Measurements from ENCODE around the gene PHETA1. TPM values are rescaled to one million over a fixed set of nuclear protein-coding genes. Genes with fewer than 3 reads are reported as not detected.
"Not testable (repeated sequence)": the region's sequence is repeated elsewhere in the genome, so short reads cannot be mapped to it uniquely, and the experiment has no call there.

PHETA1 gene
- total and polyA plus RNA-seq, 2 experiments from 2014 or later, result 5.3 to 12.9 TPM

DNA sequence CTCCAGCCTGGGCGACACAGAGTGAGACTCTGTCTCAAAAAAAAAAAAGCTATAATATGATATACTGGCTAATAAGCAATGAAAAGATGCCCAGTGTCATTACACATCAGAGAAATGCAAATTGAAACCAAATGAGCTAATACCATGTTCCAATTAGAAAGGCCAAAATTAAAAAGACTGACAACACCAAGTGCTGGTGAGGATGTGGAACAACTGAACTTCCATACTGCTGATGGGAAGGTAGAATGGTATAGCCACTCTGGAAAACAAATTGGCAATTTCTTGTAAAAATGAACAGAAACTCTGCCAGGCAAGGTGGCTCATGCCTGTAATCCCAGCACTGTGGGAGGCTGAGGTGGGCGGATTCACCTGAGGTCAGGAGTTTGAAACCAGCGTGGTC is 8.5 kb upstream of the PHETA1 start:
- H3K27me3 Mint-ChIP-seq (ENCODE audit: insufficient read depth, low read depth, poor library complexity), result peaks cover 2% of the 10 kb centered on the region
- no peaks in the 10 kb centered on the region for H3K4me1 Mint-ChIP-seq
- Histone ChIP-seq H3K4me3 (no peak overlapping the region), H3K36me3 (ENCODE audit: insufficient read depth) (no peaks in the 10 kb centered on the region), H3K9me2 (ENCODE audit: insufficient read depth) (no peaks in the 10 kb centered on the region), H3K4me1 (ENCODE audit: insufficient read depth) (no peaks in the 10 kb centered on the region), H3K4me2 (no peak overlapping the region), H3K27me3 (ENCODE audit: insufficient read depth) (no peaks in the 10 kb centered on the region), H3K79me2 (replicated peaks; ENCODE audit: insufficient read depth) (no peaks in the 10 kb centered on the region), H3F3A (replicated peaks; ENCODE audit: low read depth) (no peaks in the 10 kb centered on the region), H4K20me1 (replicated peaks; ENCODE audit: insufficient read depth) (no peaks in the 10 kb centered on the region), H3K27ac (ENCODE audit: low read depth) (no peak overlapping the region), H2AFZ (no peak overlapping the region)
- ATAC-seq, result no peak
- no peak for DNase-seq (ENCODE audit: low spot score)
- no peak overlapping the region for H3K27ac Mint-ChIP-seq
- H3K36me3 Mint-ChIP-seq (ENCODE audit: low read depth), result peaks cover 8% of the 10 kb centered on the region; the same call in 1 of the 3 replicates
- no peak overlapping the region for H3K4me3 Mint-ChIP-seq
- TF ChIP-seq, protein P1, sequence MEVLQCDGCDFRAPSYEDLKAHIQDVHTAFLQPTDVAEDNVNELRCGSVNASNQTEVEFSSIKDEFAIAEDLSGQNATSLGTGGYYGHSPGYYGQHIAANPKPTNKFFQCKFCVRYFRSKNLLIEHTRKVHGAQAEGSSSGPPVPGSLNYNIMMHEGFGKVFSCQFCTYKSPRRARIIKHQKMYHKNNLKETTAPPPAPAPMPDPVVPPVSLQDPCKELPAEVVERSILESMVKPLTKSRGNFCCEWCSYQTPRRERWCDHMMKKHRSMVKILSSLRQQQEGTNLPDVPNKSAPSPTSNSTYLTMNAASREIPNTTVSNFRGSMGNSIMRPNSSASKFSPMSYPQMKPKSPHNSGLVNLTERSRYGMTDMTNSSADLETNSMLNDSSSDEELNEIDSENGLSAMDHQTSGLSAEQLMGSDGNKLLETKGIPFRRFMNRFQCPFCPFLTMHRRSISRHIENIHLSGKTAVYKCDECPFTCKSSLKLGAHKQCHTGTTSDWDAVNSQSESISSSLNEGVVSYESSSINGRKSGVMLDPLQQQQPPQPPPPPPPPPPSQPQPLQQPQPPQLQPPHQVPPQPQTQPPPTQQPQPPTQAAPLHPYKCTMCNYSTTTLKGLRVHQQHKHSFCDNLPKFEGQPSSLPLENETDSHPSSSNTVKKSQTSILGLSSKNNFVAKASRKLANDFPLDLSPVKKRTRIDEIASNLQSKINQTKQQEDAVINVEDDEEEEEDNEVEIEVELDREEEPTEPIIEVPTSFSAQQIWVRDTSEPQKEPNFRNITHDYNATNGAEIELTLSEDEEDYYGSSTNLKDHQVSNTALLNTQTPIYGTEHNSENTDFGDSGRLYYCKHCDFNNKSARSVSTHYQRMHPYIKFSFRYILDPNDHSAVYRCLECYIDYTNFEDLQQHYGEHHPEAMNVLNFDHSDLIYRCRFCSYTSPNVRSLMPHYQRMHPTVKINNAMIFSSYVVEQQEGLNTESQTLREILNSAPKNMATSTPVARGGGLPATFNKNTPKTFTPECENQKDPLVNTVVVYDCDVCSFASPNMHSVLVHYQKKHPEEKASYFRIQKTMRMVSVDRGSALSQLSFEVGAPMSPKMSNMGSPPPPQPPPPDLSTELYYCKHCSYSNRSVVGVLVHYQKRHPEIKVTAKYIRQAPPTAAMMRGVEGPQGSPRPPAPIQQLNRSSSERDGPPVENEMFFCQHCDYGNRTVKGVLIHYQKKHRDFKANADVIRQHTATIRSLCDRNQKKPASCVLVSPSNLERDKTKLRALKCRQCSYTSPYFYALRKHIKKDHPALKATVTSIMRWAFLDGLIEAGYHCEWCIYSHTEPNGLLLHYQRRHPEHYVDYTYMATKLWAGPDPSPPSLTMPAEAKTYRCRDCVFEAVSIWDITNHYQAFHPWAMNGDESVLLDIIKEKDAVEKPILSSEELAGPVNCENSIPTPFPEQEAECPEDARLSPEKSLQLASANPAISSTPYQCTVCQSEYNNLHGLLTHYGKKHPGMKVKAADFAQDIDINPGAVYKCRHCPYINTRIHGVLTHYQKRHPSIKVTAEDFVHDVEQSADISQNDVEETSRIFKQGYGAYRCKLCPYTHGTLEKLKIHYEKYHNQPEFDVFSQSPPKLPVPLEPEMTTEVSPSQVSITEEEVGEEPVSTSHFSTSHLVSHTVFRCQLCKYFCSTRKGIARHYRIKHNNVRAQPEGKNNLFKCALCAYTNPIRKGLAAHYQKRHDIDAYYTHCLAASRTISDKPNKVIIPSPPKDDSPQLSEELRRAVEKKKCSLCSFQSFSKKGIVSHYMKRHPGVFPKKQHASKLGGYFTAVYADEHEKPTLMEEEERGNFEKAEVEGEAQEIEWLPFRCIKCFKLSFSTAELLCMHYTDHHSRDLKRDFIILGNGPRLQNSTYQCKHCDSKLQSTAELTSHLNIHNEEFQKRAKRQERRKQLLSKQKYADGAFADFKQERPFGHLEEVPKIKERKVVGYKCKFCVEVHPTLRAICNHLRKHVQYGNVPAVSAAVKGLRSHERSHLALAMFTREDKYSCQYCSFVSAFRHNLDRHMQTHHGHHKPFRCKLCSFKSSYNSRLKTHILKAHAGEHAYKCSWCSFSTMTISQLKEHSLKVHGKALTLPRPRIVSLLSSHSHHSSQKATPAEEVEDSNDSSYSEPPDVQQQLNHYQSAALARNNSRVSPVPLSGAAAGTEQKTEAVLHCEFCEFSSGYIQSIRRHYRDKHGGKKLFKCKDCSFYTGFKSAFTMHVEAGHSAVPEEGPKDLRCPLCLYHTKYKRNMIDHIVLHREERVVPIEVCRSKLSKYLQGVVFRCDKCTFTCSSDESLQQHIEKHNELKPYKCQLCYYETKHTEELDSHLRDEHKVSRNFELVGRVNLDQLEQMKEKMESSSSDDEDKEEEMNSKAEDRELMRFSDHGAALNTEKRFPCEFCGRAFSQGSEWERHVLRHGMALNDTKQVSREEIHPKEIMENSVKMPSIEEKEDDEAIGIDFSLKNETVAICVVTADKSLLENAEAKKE (CRISPR knock-in tag; IDR thresholded peaks at IDR 0.05), result no peak
- TF ChIP-seq POLR2AphosphoS5 (IDR thresholded peaks at IDR 0.05; ENCODE audit: low read depth), result no peak
- TF ChIP-seq, protein P2, sequence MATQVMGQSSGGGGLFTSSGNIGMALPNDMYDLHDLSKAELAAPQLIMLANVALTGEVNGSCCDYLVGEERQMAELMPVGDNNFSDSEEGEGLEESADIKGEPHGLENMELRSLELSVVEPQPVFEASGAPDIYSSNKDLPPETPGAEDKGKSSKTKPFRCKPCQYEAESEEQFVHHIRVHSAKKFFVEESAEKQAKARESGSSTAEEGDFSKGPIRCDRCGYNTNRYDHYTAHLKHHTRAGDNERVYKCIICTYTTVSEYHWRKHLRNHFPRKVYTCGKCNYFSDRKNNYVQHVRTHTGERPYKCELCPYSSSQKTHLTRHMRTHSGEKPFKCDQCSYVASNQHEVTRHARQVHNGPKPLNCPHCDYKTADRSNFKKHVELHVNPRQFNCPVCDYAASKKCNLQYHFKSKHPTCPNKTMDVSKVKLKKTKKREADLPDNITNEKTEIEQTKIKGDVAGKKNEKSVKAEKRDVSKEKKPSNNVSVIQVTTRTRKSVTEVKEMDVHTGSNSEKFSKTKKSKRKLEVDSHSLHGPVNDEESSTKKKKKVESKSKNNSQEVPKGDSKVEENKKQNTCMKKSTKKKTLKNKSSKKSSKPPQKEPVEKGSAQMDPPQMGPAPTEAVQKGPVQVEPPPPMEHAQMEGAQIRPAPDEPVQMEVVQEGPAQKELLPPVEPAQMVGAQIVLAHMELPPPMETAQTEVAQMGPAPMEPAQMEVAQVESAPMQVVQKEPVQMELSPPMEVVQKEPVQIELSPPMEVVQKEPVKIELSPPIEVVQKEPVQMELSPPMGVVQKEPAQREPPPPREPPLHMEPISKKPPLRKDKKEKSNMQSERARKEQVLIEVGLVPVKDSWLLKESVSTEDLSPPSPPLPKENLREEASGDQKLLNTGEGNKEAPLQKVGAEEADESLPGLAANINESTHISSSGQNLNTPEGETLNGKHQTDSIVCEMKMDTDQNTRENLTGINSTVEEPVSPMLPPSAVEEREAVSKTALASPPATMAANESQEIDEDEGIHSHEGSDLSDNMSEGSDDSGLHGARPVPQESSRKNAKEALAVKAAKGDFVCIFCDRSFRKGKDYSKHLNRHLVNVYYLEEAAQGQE (IDR thresholded peaks at IDR 0.05; ENCODE audit: unreplicated experiment), result no peak
- TF ChIP-seq, protein P3, sequence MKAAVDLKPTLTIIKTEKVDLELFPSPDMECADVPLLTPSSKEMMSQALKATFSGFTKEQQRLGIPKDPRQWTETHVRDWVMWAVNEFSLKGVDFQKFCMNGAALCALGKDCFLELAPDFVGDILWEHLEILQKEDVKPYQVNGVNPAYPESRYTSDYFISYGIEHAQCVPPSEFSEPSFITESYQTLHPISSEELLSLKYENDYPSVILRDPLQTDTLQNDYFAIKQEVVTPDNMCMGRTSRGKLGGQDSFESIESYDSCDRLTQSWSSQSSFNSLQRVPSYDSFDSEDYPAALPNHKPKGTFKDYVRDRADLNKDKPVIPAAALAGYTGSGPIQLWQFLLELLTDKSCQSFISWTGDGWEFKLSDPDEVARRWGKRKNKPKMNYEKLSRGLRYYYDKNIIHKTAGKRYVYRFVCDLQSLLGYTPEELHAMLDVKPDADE (IDR thresholded peaks at IDR 0.05), result no peak
- no peak for TF ChIP-seq EZH2 (IDR thresholded peaks at IDR 0.05; ENCODE audit: low read depth, unreplicated experiment)
- TF ChIP-seq ZNF114 (CRISPR knock-in tag; IDR thresholded peaks at IDR 0.05), result no peak
- TF ChIP-seq, protein P4, sequence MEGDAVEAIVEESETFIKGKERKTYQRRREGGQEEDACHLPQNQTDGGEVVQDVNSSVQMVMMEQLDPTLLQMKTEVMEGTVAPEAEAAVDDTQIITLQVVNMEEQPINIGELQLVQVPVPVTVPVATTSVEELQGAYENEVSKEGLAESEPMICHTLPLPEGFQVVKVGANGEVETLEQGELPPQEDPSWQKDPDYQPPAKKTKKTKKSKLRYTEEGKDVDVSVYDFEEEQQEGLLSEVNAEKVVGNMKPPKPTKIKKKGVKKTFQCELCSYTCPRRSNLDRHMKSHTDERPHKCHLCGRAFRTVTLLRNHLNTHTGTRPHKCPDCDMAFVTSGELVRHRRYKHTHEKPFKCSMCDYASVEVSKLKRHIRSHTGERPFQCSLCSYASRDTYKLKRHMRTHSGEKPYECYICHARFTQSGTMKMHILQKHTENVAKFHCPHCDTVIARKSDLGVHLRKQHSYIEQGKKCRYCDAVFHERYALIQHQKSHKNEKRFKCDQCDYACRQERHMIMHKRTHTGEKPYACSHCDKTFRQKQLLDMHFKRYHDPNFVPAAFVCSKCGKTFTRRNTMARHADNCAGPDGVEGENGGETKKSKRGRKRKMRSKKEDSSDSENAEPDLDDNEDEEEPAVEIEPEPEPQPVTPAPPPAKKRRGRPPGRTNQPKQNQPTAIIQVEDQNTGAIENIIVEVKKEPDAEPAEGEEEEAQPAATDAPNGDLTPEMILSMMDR (conservative IDR thresholded peaks at IDR 0.05; ENCODE audit: low read depth in 2 of 2), result no peak
- TF ChIP-seq ZNF331 (CRISPR knock-in tag; IDR thresholded peaks at IDR 0.05; ENCODE audit: low read depth), result no peak
- no peak for TF ChIP-seq NANOG (IDR thresholded peaks at IDR 0.05; ENCODE audit: borderline replicate concordance)
- peaks cover 31% of the 10 kb centered on the region for H3K9me3 Mint-ChIP-seq

DNA sequence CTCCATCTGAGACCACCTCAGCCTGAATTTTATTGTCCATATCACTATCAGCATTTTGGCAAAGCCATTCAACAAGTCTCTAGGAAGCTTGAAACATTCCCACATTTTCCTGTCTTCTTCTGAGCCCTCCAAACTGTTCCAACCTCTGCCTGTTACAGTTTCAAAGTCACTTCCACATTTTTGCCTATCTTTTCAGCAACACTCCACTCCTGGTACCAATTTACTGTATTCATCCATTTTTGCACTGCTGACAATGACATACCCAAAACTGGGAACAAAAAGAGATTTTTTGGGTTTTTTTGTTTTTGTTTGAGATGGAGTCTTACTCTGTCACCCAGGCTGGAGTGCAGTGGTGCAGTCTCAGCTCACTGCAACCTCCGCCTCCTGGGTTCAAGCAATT is 4.3 kb upstream of the PHETA1 start:
- not testable (repeated sequence) for H2AFZ ChIP-seq; H3K36me3 ChIP-seq (ENCODE audit: insufficient read depth); H3K36me3 Mint-ChIP-seq (ENCODE audit: low read depth); H3K27me3 Mint-ChIP-seq (ENCODE audit: insufficient read depth, low read depth, poor library complexity); H3K4me3 ChIP-seq; H3K27me3 ChIP-seq (ENCODE audit: insufficient read depth); H3K27ac Mint-ChIP-seq; ATAC-seq; H4K20me1 ChIP-seq (replicated peaks; ENCODE audit: insufficient read depth); H3K4me3 Mint-ChIP-seq; DNase-seq (ENCODE audit: low spot score); H3K79me2 ChIP-seq (replicated peaks; ENCODE audit: insufficient read depth); H3K4me2 ChIP-seq; H3K9me2 ChIP-seq (ENCODE audit: insufficient read depth); H3F3A ChIP-seq (replicated peaks; ENCODE audit: low read depth); H3K4me1 Mint-ChIP-seq; H3K4me1 ChIP-seq (ENCODE audit: insufficient read depth); H3K27ac ChIP-seq (ENCODE audit: low read depth)
- peaks cover 30% of the 10 kb centered on the region for H3K9me3 Mint-ChIP-seq

Measured in GM23338 (cell line).